Progenitor cell of endocrine pancreas (in vitro differentiated cells): ENCODE results near the gene EXD3. TPM values are rescaled to one million over a fixed set of nuclear protein-coding genes. Genes with fewer than 3 reads are reported as not detected.

ENCODE experiments used
- DNase-seq: peaks from one replicate; pipeline ENCODE4 v3.0.0; 2021; ENCODE audit warnings: low spot score; ENCODE audit not compliant: unreplicated experiment
- H3K27ac Mint-ChIP-seq: 2 replicates; pipeline ENCODE4 v1.8.0; 2021; ENCODE audit warnings: mild to moderate bottlenecking, moderate library complexity, mixed read lengths
- H3K27me3 Mint-ChIP-seq: 2 replicates; pipeline ENCODE4 v1.8.0; 2021; ENCODE audit warnings: mixed read lengths
- H3K36me3 Mint-ChIP-seq: 2 replicates; pipeline ENCODE4 v1.8.0; 2022; ENCODE audit warnings: mixed read lengths; ENCODE audit not compliant: insufficient read depth
- H3K4me1 Mint-ChIP-seq: 2 replicates; pipeline ENCODE4 v1.8.0; 2021; ENCODE audit warnings: low read depth, mixed read lengths
- H3K4me3 Mint-ChIP-seq: 2 replicates; pipeline ENCODE4 v1.8.0; 2021; ENCODE audit warnings: low read depth, mild to moderate bottlenecking, moderate library complexity, mixed read lengths
- H3K9me3 Mint-ChIP-seq: 2 replicates; pipeline ENCODE4 v1.8.0; 2021; ENCODE audit warnings: low read depth, mixed read lengths
- CTCF ChIP-seq: fragments of 200-600 bp; sonication (generic); IDR thresholded peaks from one replicate; pipeline ENCODE4 v1.5.0; 2021; ENCODE audit warnings: antibody characterized with exemption, mild to moderate bottlenecking; ENCODE audit not compliant: unreplicated experiment
- total RNA-seq: library from RNA; stranded (reverse); gene quantifications from 2 replicates; pipeline ENCODE4 v1.2.1, GENCODE V29; 2021

EXD3 gene
- total RNA-seq, 1 donor from 2014 or later, result 31.7 TPM

DNA sequence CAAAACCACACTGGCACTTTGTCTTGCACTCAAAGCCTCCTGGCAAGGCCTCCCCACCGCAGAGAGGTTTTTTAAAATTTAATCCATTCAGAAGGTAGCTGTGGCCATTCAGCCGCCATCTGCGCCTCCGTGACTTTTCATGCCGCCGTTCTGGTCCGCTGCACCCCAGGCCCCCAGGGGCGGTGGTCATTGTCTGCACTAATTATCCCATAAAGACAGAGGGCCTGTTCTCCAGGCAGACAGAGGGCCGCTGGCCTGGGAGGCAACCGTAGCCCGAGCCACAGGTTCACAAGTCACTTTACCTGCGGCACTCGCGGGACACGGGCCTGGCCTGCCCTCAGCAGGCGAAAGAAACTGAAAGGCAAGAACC, 49.4 kb downstream of the EXD3 start:
- peaks cover 6% of the 10 kb centered on the region for H3K4me1 Mint-ChIP-seq
- H3K4me3 Mint-ChIP-seq, result no peak overlapping the region
- no peaks in the 10 kb centered on the region for H3K27me3 Mint-ChIP-seq
- no peak for TF ChIP-seq CTCF
- H3K27ac Mint-ChIP-seq, result peak overlapping the region; percentile 62
- peaks cover 4% of the 10 kb centered on the region for H3K36me3 Mint-ChIP-seq
- no peak for DNase-seq
- no peaks in the 10 kb centered on the region for H3K9me3 Mint-ChIP-seq

GRCh38 chr9:137372693-137373610, 50.0 kb downstream of the EXD3 start:
- Mint-ChIP-seq H3K27ac (no peak overlapping the region), H3K27me3 (no peaks in the 10 kb centered on the region), H3K4me1 (peaks cover 6% of the 10 kb centered on the region), H3K9me3 (no peaks in the 10 kb centered on the region), H3K4me3 (no peak overlapping the region), H3K36me3 (no peaks in the 10 kb centered on the region)
- no peak for TF ChIP-seq CTCF
- DNase-seq, result no peak

- Mint-ChIP-seq H3K27ac (peak overlapping the region; percentile 82), H3K4me3 (no peak overlapping the region), H3K4me1 (peaks cover 6% of the 10 kb centered on the region), H3K9me3 (no peaks in the 10 kb centered on the region), H3K36me3 (no peaks in the 10 kb centered on the region), H3K27me3 (no peaks in the 10 kb centered on the region)
- TF ChIP-seq CTCF, result no peak
- DNase-seq, result no peak
Measured at GRCh38 chr9:137371946-137372651, 50.9 kb downstream of the EXD3 start.

DNA sequence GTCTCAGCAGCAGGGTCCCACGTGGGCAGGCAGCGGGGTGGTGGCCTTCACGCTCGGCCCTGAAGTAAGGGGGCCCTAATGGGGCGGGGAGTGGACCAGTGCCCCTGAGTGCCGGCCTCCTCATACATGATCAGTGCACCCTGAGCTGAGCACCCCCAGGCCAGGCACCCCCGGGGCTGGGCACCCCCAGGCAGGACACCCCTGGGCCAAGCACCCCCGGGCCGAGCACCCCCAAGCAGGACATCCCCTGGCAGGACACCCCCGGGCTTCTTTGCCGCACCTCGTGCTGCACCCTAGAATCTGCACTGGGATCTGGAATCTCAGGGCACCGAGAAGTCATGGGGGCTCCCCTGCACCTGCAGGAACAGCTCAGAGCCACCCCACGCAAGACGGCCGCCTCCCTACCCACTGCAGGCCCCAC, 51.4 kb downstream of the EXD3 start:
- TF ChIP-seq CTCF, result no peak
- Mint-ChIP-seq H3K4me1 (peaks cover 6% of the 10 kb centered on the region), H3K36me3 (no peaks in the 10 kb centered on the region), H3K27ac (peak overlapping the region; percentile 82), H3K27me3 (no peaks in the 10 kb centered on the region), H3K4me3 (no peak overlapping the region), H3K9me3 (no peaks in the 10 kb centered on the region)
- no peak for DNase-seq

DNA sequence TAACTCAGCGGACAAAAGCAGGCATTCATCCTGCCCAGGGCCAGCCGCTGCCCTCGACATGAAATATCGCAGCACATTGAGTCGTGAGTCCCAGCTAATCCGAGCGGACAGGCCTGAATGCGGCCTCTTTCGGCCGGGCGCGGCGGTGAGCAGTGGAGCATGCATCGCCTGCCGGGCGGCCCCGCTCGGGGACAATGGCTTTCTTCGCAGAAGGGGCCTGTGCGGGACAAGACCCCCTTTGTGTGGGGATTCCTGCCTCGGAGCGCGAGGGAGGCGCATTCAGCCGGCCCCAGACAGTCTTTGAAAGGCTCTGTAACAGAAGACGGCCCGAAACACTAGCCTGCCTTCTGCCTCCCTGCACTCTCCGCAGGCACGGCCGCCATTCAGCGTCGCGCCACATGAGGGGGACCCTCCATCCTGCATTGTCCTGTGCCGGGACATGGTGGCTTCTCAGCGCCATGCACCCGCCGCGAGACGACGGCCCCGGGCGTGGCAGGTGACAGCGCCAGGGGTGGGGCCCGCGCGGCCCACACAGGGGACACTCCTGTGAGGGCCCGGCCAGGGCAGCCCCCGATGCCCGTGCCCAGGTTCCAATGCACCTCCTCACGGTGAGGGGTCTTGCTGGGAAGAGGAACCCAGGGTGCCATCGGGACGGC, 52.0 kb downstream of the EXD3 start:
- Mint-ChIP-seq H3K4me1 (peaks cover 6% of the 10 kb centered on the region), H3K9me3 (no peaks in the 10 kb centered on the region), H3K27me3 (no peaks in the 10 kb centered on the region), H3K4me3 (no peak overlapping the region), H3K36me3 (no peaks in the 10 kb centered on the region), H3K27ac (peak overlapping the region; percentile 96)
- peak; percentile 50 for DNase-seq
- no peak for TF ChIP-seq CTCF
